Measurements from ENCODE around the gene XPC.
A peak's percentile ranks its signal among the peaks of the same experiment; 100 is the strongest.

Gene XPC

DNA sequence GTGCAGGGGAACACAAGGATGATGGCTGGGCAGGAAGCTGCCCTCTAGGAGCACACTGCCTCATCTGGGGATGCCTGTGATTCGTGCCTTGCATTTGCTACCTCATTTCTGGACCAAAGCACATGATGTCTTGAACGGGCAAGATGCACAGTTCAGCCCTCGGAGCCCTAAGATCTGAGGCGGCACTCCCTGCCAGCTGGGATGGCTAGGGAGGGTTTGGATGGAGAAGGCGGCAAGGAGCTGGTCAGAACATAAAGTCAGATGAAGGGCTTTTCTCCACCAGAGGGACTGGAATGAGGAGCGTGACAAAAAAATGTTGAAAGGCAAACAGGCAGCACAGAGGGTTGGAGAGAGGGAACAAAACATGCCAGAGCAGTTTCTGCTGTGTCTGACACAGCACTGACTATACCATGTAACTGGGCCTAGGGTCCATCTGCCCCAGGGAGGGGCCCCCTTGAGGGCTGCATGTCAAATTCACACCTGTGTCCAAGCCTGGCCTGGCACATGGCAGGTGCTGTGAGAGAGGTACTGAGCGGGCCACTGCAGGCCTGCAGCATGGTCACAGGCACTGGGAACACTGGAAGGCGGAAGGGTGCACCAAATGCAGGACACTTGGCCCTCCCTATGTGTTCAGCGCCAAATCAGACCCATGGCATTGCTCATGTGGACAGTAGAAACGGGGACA, 31.9 kb downstream of the XPC start:
- no peak for DNase-seq

DNA sequence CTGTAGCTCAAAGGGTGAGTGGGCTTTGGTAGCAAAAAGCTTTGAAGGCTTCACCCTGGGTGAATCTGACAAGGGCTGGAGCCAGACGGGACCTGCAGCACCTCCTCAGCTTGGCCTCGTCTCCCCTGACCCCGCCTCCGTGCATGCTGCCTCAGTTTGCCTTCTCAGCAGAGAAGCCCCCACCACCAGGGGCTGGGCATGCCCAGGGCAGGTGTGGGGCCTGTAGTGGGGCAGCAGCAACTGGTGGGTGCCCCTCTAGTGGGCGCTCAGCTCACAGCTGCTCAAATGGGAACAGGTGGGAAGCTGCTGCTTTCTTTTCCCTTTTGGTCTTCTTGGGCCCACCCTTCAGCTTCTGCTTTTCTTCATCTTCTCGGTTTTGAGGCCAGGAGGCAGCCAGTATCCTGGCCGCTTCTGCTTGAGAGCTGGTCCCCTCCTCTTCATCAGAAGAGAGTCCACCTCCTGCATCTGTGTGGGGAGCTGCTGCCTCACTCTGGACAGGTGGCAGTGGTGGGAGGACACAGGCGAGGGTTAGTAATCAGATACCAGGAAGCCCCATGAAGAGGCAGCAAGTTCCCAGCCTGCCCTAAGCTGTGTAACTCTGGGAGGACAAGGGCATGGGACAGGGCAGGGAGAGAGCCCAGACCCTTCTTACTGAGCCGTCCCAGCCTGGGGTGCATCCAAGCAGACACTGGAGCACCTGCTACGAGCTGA, 32.6 kb downstream of the XPC start:
- DNase-seq: peak; percentile 13

DNA sequence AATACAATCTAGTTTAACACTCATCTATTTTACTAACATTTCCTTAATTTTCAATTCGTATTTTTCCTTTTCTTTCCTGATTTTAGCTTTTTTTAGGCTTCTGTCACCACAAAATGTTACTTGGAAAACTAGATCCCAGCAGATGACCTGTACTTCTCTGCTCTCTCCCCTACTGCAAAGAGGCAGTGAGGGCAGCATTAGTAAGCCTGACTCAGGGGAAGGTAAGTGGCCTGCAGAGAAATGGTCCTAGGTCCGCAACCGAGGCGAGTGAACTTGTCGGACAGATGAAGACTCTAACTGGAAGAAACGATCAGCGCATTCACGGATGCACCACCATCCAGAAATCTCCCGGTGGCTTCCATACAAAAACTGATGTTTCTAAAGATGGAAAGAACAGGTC, 33.2 kb downstream of the XPC start:
- no peak for DNase-seq

DNA sequence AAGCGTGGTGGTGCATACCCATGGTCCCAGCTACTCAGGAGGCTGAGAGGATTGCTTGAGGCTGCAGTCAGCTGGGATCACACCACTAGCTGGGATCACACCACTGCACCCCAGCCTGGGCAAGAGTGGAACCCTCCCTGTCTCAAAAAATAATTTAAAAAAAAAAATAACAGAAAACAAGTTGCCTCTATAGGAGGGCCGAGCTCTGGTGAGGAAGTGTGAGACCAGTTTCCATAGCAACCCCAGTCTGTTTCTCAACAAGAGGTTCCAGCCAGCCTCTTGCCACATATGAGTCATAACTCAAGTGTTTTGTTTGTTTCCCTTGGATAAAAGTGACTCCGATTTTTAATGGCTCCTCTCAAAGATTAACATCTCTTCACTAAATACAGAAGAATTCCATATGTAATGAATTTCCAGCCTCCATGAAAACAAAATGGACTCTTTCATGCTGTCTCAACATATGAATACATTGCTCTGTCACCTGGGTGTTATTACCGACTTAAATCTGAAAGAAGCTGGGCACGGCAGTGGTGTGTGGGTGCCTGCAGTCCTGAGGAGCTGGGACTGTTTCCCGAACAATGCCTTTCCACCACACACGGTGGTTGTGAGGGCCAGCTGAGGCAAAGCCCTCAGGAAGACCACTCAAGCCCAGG, 33.9 kb downstream of the XPC start:
- DNase-seq: peak; percentile 99

DNA sequence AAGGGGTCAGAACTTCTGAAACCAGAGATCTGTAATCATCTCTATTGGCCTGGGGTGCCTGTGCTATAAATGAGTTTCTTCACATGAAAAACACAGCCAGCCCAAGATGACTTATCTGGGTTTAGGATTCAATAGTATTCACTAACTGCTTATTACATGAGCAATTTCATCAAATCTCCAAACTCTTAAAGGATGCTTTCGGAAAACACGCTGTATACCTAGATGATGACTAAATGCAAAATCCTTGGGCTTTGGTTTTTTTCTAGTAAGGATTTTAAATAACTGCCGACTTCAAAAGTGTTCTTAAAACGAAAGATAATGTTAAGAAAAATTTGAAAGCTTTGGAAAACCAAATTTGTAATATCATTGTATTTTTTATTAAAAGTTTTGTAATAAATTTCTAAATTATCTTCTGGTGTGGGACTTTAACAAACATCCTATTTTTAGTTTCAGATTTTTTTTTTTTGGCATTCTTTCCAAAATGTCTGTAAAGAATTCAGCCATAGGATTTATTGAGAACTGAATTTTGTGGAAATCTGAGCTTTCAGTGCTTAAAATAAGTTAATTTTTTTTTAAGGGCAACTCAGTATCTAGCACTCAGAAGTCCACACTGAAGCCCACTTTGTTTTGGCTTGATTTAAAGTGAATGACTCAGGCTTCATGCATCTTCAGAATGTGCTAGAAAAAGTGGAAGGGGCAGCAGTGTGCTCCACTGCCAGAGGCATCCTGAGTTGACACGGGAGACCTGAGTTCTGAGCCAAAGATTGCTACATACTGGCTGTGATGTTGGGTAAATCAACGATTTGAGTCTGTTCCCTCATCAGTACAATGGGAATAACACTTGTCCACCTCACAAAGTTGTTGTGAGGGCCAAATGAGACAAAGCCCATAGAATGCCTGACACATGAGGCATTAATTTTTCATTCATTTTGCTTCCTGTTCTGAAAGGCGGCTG, 34.9 kb downstream of the XPC start:
- peak; percentile 29 for DNase-seq

DNA sequence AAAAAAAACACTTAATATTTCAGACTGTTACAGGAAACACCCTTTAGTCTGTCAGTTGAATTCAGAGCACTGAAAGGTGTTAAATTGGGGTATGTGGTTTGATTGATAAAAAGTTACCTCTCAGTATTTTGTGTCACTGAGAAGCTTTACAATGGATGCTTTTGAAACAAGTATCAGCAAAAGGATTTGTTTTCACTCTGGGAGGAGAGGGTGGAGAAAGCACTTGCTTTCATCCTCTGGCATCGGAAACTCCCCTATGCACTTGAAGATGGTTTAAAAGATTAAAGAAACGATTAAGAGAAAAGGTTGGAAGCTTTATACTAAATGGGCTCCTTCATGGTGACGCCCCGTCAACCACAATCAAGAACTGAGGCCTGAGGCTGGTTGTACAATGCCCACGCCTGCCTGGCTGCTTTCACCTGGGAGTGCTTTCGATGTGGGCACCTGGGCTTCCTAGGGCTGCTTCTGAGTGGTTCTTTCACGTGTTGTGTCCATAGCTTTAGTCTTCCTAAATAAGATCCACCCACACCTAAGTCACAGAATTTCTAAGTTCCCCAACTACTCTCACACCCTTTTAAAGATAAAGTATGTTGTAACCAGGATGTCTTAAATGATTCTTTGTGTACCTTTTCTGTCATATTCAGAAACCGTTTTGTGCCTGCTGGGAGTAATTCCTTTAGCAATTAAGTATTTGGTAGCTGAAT, 35.7 kb downstream of the XPC start:
- no peak for DNase-seq

DNA sequence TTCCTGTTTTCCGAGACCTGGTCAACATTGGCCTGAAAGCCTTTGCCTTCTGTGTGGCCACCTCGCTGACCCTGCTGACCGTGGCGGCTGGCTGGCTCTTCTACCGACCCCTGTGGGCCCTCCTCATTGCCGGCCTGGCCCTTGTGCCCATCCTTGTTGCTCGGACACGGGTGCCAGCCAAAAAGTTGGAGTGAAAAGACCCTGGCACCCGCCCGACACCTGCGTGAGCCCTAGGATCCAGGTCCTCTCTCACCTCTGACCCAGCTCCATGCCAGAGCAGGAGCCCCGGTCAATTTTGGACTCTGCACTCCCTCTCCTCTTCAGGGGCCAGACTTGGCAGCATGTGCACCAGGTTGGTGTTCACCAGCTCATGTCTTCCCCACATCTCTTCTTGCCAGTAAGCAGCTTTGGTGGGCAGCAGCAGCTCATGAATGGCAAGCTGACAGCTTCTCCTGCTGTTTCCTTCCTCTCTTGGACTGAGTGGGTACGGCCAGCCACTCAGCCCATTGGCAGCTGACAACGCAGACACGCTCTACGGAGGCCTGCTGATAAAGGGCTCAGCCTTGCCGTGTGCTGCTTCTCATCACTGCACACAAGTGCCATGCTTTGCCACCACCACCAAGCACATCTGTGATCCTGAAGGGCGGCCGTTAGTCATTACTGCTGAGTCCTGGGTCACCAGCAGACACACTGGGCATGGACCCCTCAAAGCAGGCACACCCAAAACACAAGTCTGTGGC, 36.6 kb downstream of the XPC start:
- DNase-seq: no peak

DNA sequence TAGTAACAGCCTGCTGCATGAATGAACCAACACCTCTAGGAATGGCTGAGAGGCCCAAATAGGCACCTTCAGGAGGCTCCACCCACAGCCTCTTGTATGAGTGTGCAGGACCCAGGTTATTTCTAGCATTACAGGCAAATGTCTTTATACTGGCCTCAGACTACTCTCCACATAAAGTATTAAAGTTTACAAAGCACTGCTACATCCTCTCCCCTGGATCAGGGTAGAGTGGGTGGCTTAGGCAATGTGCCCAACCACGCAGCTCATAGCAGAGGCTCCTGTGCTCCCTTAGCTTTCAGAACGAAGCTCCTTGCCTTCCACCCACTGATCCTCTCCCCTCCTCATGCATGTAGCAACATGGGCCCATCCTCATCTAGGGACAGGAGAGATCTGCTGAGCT, 37.3 kb downstream of the XPC start:
- DNase-seq: no peak

DNA sequence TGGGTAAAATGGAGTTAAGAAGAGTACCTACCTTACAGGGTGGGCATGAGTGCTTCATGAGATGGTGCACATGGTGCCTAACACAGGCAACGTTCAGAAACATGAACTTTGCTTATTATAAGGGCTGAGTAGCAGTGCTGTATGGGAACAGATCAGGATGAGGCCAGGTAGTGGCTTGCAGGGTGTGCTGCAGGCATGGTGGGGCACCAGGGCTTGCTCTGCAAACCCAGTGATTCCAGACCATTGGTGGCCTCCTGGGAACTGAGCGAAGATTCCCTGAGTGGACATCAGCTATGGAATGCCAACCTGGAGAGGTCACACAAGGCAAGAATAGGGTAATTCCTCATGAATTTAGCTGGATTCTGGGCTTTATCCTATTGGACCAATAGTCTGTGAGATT, 37.7 kb downstream of the XPC start:
- DNase-seq: no peak

DNA sequence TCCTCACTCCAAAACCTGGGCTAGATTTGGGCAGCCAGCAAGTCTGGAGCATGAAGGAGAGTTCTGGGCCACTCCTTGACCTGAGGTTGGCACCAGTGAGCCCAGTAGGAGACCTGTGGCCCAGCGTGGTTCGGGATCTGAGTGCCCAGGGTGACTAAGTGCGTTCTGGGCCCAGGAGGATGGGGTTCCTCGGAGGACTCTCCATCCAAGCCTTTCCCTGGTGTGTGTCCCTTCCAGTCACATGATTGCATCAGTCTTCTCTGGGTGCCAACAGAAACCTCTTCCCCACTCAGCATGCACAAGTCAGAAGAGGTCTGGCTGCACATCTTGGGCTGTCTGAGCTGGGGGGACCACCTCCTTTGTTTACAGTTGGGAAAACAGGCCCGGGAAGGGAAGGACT, 38.6 kb downstream of the XPC start:
- DNase-seq: no peak

DNA sequence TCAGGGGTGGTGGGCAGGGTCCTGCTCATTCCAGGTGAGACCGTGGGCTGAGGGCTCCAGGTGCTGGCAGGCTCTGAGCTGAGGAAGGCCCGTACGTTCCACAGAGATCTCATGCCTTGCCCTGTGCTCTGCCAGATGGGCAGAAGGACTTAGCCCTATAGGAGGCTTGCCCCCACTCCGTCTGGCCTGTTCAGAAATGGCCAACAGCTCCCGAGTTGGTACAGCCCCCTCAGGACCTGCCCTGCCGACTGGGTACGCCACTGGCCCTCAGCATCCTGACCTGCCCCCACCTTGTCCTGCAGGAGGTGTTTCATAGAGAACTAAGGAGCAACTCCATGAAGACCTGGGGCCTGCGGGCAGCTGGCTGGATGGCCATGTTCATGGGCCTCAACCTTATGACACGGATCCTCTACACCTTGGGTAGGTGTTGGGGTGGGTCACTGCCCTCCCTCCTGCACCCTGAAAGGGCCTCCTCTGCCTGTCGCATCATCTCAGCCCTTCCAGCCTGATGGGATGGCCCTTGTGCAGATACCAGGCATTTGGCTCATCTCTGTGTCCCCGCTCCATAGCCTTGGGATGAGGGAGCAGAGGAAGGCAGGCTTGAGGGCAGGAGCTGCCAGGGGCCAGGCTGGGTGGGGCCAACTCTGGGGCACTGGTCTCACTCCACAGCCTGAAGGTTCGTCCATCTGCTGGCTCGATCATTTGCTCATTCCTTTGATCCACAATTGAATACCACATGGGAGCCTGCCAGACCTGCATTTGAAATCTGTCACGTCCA, 39.3 kb downstream of the XPC start:
- DNase-seq: no peak

DNA sequence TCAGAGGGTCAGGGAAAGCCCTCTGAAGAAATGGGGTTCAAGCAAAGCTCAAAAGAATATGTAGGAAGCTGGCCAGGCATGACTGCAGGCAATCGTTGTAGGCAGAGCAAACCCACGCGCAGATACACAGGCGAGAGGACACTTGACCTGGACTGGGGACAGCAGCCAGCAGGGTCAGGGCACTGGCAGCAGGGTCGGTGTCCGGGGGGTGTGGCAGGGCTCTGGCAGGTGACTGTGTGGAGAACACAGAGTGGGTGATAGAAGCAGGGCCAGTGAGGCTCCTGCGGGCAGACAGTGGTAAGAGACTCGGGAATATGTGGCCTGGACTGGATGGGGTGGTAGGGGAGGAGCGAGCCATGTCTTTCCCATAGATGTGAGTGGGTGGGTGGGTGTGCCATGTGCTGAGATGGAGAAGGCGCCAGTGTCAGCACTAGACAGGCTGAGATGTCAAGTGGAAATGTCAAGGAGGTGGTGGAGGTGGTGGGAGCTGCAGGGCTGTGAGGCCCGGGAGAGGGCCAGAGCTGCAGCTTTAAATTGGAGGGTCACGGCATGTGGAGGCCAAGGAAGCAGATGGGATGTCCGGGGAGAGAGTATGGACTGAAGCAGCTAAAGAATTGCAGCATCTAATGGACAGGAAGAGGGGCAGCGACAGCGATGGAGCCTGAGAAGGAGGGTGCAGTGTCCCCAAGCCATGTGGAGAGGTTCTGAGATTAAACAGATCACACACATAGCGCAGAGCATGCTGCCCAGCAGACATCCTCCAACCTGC, 40.1 kb downstream of the XPC start:
- no peak for DNase-seq

DNA sequence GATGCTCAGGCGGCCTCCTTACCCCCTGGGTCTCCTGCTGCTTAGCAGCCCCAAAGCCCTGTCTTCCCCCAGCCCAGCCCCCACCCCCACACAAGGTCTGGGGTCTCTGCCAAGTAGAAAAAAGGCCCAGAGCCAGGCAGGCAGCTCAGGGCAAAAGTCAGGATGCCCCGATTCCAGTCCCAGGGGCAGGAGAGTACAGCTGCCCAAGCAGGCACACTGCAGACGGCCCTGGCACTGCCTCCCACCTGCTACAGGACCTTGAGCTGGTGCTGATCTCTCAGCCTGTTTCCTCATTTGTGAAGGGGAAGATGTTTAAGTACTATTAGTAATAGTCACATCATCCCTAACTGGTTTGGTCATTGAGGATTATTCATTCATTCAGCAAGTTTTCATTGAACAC, 41.0 kb downstream of the XPC start:
- DNase-seq: no peak

DNA sequence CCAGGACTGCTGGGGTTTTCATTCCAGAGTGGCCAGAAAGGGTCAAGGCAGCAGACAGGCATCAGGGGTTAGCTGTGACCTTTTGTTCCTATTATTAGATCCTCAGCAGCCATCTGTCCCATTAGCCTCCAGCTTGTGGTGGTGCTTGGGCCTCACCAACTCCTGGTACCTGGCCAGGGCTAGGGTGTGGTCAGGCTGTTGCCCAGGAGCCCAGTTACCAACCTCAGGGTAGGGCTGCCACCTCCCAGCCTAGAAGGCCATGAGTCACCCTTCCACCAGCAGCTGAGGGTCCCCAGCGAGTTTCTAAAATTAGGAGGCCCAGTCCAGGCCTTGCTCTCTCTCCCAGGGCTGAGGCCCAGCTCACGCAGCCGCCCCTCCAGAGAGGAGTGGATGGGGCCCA, 41.4 kb downstream of the XPC start:
- no peak for DNase-seq

DNA sequence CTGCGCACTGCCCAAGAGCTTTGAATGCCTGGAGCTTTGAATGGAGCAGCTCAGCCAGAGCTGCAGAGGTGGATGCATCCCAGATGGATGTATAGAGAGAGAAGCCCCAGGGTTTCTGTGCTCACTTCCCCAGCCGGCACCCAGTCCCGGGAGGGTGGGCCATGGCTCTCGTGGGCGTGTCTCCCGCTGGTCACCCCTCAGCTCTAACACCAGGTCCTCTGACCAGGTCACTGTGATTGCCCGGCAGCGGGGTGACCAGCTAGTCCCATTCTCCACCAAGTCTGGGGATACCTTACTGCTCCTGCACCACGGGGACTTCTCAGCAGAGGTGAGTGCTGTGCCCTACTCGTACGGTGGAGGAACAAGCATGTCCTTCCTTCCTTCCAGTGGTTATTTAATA, 42.8 kb downstream of the XPC start:
- DNase-seq: no peak

DNA sequence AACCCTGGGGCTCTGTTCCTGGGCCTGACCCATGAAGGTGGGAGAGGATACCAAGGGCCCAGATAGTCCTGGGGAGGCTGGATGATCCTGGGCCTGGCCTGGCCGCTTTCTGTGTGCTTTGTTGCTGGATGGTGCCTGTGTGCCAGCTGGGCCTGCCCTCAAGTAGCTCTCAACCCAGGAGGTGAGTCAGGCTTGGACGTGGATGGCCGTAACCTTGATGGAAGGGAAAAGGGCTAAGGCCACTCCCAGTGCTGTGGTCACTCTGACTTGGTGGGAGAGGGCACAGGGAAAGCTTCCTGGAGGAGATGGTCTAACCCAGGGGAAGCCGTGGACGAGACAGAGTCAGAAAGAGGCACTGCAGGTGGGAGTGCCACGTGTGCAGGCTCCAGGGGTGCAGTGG, 44.1 kb downstream of the XPC start:
- no peak for DNase-seq

DNA sequence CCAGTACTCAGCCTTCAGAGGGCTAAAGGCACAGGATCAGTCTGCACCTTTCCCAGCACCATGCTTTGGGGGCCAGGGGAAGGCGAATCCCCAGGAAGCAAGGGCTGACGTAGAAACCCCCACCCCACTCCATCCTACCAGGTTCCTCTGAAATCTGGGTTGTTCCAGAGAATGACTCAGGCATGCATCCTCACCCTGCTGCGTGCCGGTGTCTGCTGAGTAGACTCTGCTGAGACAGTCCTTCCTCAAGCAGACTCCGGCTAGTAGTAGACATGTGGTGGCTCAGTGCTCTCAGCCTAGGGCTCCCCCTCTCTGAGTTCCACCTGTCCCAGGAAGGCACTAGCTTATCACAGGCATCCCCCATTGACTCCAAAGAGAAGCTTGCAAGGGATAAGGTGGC, 44.5 kb downstream of the XPC start:
- DNase-seq: no peak

DNA sequence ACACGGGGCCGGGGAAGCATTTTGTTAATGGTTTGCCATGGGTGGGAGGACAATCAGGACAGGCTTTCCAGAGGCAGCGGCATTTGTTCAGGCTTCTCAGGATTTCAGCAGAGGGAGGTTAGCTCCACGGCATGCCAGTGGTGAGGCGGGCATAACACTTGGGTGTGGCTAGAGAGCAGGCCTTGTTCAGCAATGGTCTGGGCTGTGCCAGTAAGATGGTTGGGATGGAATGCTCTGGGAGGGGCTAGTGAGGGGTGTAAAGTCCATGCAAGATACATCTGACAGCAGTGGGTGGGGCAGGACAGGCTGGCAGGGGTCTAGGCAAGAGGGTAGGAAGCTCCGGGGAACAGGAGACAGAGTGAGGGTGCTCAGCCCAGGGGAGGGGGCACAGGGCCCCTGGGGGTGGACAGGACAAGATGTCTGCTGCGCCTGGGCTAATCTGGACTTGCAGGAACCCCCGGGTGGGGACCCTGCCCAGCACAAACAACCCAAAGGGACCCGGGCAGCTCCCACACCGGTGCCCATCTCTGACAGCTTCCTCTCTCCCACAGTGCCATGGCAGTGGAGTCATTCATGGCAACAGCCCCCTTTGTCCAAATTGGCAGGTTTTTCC, 45.1 kb downstream of the XPC start:
- DNase-seq: no peak

DNA sequence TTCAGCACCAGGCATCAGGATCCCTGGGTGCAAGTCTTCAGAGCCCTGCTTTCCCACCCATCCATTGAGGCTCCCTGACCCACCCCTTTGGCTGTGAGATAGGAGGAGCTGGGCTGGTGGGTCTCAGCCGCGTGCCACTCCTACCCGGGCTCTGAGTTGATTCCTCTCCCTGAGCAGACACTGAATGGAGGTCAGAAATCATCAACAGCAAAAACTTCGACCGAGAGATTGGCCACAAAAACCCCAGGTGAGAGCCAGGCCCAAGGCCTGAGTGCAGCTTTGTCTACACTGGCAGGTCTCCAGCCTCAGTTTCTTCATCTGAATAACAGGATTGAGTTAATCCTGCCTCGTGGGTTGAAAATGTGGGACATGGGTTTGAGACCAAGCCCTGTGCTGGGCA, 45.7 kb downstream of the XPC start:
- no peak for DNase-seq

DNA sequence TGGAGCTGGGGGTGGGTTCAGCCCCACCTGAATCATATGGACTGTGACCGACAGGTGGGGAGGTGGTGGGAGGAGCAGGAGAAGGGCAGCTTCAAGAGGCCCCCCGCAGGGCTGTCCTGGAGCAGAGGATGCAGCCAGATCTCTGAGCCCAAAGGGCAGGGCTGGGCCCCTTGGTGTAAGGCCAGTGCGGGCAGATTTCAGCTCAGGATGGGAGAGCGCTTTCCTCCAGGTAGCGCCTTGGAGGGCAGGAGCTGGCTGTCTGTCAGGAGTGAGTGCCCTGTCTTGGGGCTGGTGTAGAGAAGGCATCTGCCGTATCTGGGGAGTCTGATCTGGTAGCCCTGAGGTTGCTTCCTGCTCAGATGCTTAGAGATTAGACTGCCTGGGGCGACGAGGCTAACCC, 46.3 kb downstream of the XPC start:
- no peak for DNase-seq

Measured in MV-4-11 (cell line).